KMS-11 (cell line): ENCODE results near the gene RELL1.

Source experiments
- H2AFZ ChIP-seq: fragments of 200-600 bp; sonication (generic); 2 replicates; pipeline ENCODE4 v1.6.1; 2016; ENCODE audit warnings: antibody characterized with exemption, mixed run types, low read depth
- H3K27ac ChIP-seq: fragments of 200-600 bp; sonication (generic); 2 replicates; pipeline ENCODE4 v1.6.1; 2016; ENCODE audit warnings: mild to moderate bottlenecking, mixed run types
- H3K27me3 ChIP-seq: fragments of 200-600 bp; sonication (generic); 2 replicates; pipeline ENCODE4 v1.6.1; 2017; ENCODE audit warnings: mild to moderate bottlenecking, low read depth, mixed run types, moderate library complexity; ENCODE audit not compliant: insufficient read depth
- H3K36me3 ChIP-seq: fragments of 200-600 bp; sonication (generic); 2 replicates; pipeline ENCODE4 v1.6.1; 2017; ENCODE audit warnings: mild to moderate bottlenecking, mixed run types; ENCODE audit not compliant: insufficient read depth
- H3K4me1 ChIP-seq: fragments of 200-600 bp; sonication (generic); 2 replicates; pipeline ENCODE4 v1.6.1; 2016; ENCODE audit warnings: mild to moderate bottlenecking, low read depth, mixed run types; ENCODE audit not compliant: poor library complexity, severe bottlenecking
- H3K4me2 ChIP-seq: fragments of 200-600 bp; sonication (generic); 2 replicates; pipeline ENCODE4 v1.7.0; 2016; ENCODE audit warnings: mild to moderate bottlenecking, mixed run types
- H3K4me3 ChIP-seq: fragments of 200-600 bp; sonication (generic); IDR thresholded peaks from 2 replicates; pipeline ENCODE4 v1.6.1; 2017; ENCODE audit warnings: low read depth, low read length, mixed read lengths; ENCODE audit not compliant: insufficient read depth
- H3K79me2 ChIP-seq: fragments of 200-600 bp; sonication (generic); 2 replicates; pipeline ENCODE4 v1.6.1; 2016; ENCODE audit warnings: low read depth, mixed run types; ENCODE audit not compliant: insufficient read depth
- H3K9ac ChIP-seq: fragments of 200-600 bp; sonication (generic); 2 replicates; pipeline ENCODE4 v1.6.1; 2016; ENCODE audit warnings: mild to moderate bottlenecking, mixed run types
- H4K20me1 ChIP-seq: fragments of 200-600 bp; sonication (generic); 2 replicates; pipeline ENCODE4 v1.6.1; 2016; ENCODE audit warnings: mild to moderate bottlenecking, mixed run types; ENCODE audit not compliant: insufficient read depth
- CTCF ChIP-seq: fragments of 200-600 bp; sonication (generic); conservative IDR thresholded peaks from 2 replicates; pipeline ENCODE4 v1.6.1; 2017; ENCODE audit warnings: low read depth, mild to moderate bottlenecking, antibody characterized with exemption, low read length, moderate library complexity, mixed read lengths

Gene RELL1

GRCh38 chr4:37705571-37705970, 19.4 kb upstream of the RELL1 start:
- H3K36me3 ChIP-seq = no peaks in the 10 kb centered on the region
- no peaks in the 10 kb centered on the region for H3K27me3 ChIP-seq
- H3K79me2 ChIP-seq = no peaks in the 10 kb centered on the region
- no peak overlapping the region for H3K4me2 ChIP-seq
- no peaks in the 10 kb centered on the region for H3K4me1 ChIP-seq
- H3K27ac ChIP-seq = no peak overlapping the region
- no peak overlapping the region for H3K9ac ChIP-seq
- no peaks in the 10 kb centered on the region for H4K20me1 ChIP-seq
- H2AFZ ChIP-seq = no peak overlapping the region
- no peak overlapping the region for H3K4me3 ChIP-seq
- no peak for TF ChIP-seq CTCF

- H3K4me1 ChIP-seq = no peaks in the 10 kb centered on the region
- H3K9ac ChIP-seq = no peak overlapping the region
- no peaks in the 10 kb centered on the region for H3K79me2 ChIP-seq
- no peak for TF ChIP-seq CTCF
- no peaks in the 10 kb centered on the region for H4K20me1 ChIP-seq
- H3K4me2 ChIP-seq = no peak overlapping the region
- H3K27me3 ChIP-seq = no peaks in the 10 kb centered on the region
- no peaks in the 10 kb centered on the region for H3K36me3 ChIP-seq
- no peak overlapping the region for H2AFZ ChIP-seq
- H3K27ac ChIP-seq = no peak overlapping the region
- no peak overlapping the region for H3K4me3 ChIP-seq
Observed at GRCh38 chr4:37699868-37700481, 13.8 kb upstream of the RELL1 start.

- Histone ChIP-seq H2AFZ (no peak overlapping the region), H3K79me2 (no peaks in the 10 kb centered on the region), H3K4me2 (no peak overlapping the region), H3K36me3 (no peaks in the 10 kb centered on the region), H3K4me1 (no peaks in the 10 kb centered on the region), H3K27me3 (no peaks in the 10 kb centered on the region), H4K20me1 (no peaks in the 10 kb centered on the region), H3K4me3 (no peak overlapping the region), H3K27ac (no peak overlapping the region), H3K9ac (no peak overlapping the region)
- no peak for TF ChIP-seq CTCF
Observed at GRCh38 chr4:37697566-37697965, 11.4 kb upstream of the RELL1 start.

GRCh38 chr4:37693450-37694190, 7.4 kb upstream of the RELL1 start:
- TF ChIP-seq CTCF = no peak
- Histone ChIP-seq H4K20me1 (no peaks in the 10 kb centered on the region), H2AFZ (no peak overlapping the region), H3K4me1 (no peaks in the 10 kb centered on the region), H3K4me2 (no peak overlapping the region), H3K4me3 (no peak overlapping the region), H3K79me2 (no peaks in the 10 kb centered on the region), H3K36me3 (no peaks in the 10 kb centered on the region), H3K9ac (no peak overlapping the region), H3K27ac (no peak overlapping the region), H3K27me3 (no peaks in the 10 kb centered on the region)
